ENCODE measurements around the gene KIF22. TPM values are rescaled to one million over a fixed set of nuclear protein-coding genes. Genes with fewer than 3 reads are reported as not detected.
"Not testable (repeated sequence)": the region's sequence is repeated elsewhere in the genome, so short reads cannot be mapped to it uniquely, and the experiment has no call there.

Gene KIF22
- total RNA-seq, 1 donor from 2014 or later, result 43.0 TPM

GRCh38 chr16:29815032-29815721, 24.6 kb downstream of the KIF22 start:
- no peak for DNase-seq

GRCh38 chr16:29815793-29816693, 25.5 kb downstream of the KIF22 start, which contains the start of gene PAGR1:
PAGR1 (plus strand) TSS chr16:29816152; CDS start chr16:29816526, 374 bp downstream.
- DNase-seq, result peak; percentile 100

GRCh38 chr16:29816694-29817441, 26.3 kb downstream of the KIF22 start:
- DNase-seq, result peak; percentile 73

GRCh38 chr16:29818082-29818481, 27.5 kb downstream of the KIF22 start:
- no peak for DNase-seq

- DNase-seq, result no peak
Measured at GRCh38 chr16:29819506-29819905, 29.0 kb downstream of the KIF22 start.

- peak; percentile 82 for DNase-seq
Measured at GRCh38 chr16:29820271-29820701, 29.7 kb downstream of the KIF22 start, which contains the start of gene MVP. MVP (plus strand) TSS chr16:29820462; CDS start chr16:29830550, 10,088 bp downstream.

GRCh38 chr16:29820730-29821642, 30.4 kb downstream of the KIF22 start:
- no peak for DNase-seq

- no peak for DNase-seq
Measured at GRCh38 chr16:29821643-29822115, 31.1 kb downstream of the KIF22 start.

GRCh38 chr16:29824589-29825144, 34.1 kb downstream of the KIF22 start:
- DNase-seq, result no peak

GRCh38 chr16:29825145-29826044, 34.8 kb downstream of the KIF22 start:
- DNase-seq, result peak; percentile 44

GRCh38 chr16:29826342-29826695, 35.8 kb downstream of the KIF22 start:
- no peak for DNase-seq

- no peak for DNase-seq
Measured at GRCh38 chr16:29830774-29831173, 40.2 kb downstream of the KIF22 start.

- DNase-seq, result no peak
Measured at GRCh38 chr16:29831490-29831889, 40.9 kb downstream of the KIF22 start.

GRCh38 chr16:29833219-29833618, 42.7 kb downstream of the KIF22 start:
- not testable (repeated sequence) for DNase-seq

GRCh38 chr16:29834079-29834478, 43.5 kb downstream of the KIF22 start:
- no peak for DNase-seq

- no peak for DNase-seq
Measured at GRCh38 chr16:29835926-29836325, 45.4 kb downstream of the KIF22 start.

- DNase-seq, result no peak
Measured at GRCh38 chr16:29836623-29837022, 46.1 kb downstream of the KIF22 start.

- DNase-seq, result no peak
Measured at GRCh38 chr16:29837841-29838240, 47.3 kb downstream of the KIF22 start.

- no peak for DNase-seq
Measured at GRCh38 chr16:29839822-29840221, 49.3 kb downstream of the KIF22 start.

GRCh38 chr16:29840240-29840639, 49.7 kb downstream of the KIF22 start:
- no peak for DNase-seq
